GM12891 (cell line): Measurements from ENCODE around the gene MRPL20.
"Not testable (repeated sequence)": the region's sequence is repeated elsewhere in the genome, so short reads cannot be mapped to it uniquely, and the experiment has no call there.

Source experiments
- POLR2A ChIP-seq: IDR thresholded peaks from 2 replicates; pipeline ENCODE4 v1.6.1; 2011; ENCODE audit warnings: low read depth, low read length, control low read depth
- POLR2AphosphoS5 ChIP-seq: IDR thresholded peaks from 2 replicates; pipeline ENCODE4 v1.6.1; 2011; ENCODE audit warnings: low read depth, low read length, control low read depth

- not testable (repeated sequence) for TF ChIP-seq POLR2AphosphoS5, POLR2A
Measured at GRCh38 chr1:1455934-1456333, 48.8 kb upstream of the MRPL20 start.
